Left lobe of liver (tissue), 2 donors: Measurements from ENCODE around the gene SNX15. TPM values are rescaled to one million over a fixed set of nuclear protein-coding genes. Genes with fewer than 3 reads are reported as not detected.
A peak's percentile ranks its signal among the peaks of the same experiment; 100 is the strongest.
"Not testable (repeated sequence)": the region's sequence is repeated elsewhere in the genome, so short reads cannot be mapped to it uniquely, and the experiment has no call there.

Experiments
- ATAC-seq: fragments of 200-7000 bp; cut with Tn5 transposase; one replicate; pipeline ENCODE4 v1.9.1; 2020; ENCODE audit warnings: mild to moderate bottlenecking, moderate library complexity
- DNase-seq: peaks from one replicate; pipeline ENCODE4 v3.0.0-alpha.2; 2020; ENCODE audit warnings: low spot score
- total RNA-seq: library from RNA; stranded (reverse); gene quantifications from one replicate; pipeline ENCODE4 v1.2.1, GENCODE V29; 2021
- donor health status: DM: no; HTN: no; CAD: no; lungs with moderate emphysema.
- donor health status: DM: no; HTN: yes; CAD: no.

SNX15 gene
- total RNA-seq, 1 donor from 2014 or later = 8.8 TPM

DNA sequence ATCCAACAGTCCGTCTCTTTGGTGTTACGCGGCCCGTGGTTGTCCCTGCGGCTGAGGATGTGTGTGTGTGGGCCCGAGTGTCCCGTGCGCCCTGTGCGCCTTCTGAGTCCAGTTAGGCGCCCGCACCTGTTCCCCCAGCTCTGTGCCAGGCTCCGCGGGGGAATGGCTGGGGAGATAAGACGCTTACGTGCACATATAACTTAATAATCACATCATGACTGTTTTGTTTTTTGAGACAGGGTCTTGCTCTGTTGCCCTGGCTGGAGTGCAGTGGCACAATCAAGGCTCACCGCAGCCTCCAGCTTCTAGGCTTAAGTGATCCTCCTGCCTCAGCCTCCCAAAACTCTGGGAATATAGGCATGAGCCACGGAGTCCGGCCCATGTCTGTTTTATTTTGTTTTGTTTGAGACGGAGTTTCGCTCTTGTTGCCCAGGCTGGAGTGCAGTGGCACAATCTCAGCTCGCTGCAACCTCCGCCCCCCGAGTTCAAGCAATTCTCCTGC, 12.5 kb upstream of the SNX15 start:
- DNase-seq (no peak), ATAC-seq (peak; percentile 22)

DNA sequence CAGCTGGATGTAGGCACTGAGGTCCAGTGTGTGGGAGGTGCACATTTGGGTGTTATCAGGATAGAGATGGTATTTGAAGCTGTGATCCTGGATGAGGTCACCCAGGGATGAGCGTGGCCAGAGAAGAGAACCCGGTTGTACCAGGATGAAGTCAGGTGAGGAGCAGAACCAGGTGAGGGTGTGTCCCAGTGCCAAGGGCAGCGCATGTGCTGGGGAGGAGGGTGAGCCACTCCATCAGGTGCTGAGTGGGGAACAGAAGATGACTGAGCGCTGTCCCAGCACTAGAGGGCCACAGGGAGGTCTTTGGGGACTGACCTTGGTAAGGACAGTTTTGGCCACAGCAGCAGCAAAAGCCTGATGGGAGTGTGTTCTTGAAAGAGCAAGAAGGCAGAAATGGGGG, 10.5 kb upstream of the SNX15 start:
- ATAC-seq (no peak), DNase-seq (no peak)

DNA sequence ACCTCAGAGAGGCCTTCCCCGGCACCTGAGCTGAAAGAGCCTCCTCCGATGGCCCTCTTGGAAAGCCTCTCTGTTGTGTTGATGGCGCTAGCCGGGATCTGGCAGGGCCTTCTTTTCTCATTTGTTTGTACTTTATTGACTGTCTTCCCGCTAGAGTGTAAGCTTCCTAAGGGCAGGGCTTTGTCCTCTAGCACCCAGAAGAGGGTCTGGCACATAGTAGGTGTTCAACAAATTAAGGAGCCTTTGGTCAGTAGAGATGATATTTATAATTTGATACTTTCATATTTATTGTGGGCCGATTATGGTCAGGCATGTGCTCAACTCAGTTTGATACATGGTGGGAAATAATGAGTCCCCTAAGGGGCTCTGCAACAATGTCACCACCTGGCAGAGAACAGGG, 9.3 kb upstream of the SNX15 start:
- DNase-seq = no peak
- no peak for ATAC-seq

DNA sequence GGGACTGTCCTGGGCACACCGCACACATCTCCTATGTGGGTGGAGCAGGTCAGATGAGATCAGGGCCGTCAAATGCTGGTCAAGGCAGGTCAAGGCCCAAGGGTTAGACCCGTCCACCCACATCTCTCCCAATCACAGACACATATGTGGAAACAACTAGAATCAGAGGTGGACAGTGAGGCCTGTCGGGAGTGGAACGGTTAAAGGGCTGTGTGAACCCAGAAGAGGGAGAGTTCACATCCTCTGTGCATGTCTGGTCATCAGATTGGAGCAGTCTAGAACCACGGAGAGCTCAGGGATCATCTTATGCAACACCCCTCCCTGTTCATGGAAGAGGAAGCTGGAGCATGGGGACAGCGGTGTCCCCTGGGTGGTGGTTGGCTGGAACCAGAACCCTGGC, 7.4 kb upstream of the SNX15 start:
- peak; percentile 42 for ATAC-seq

DNA sequence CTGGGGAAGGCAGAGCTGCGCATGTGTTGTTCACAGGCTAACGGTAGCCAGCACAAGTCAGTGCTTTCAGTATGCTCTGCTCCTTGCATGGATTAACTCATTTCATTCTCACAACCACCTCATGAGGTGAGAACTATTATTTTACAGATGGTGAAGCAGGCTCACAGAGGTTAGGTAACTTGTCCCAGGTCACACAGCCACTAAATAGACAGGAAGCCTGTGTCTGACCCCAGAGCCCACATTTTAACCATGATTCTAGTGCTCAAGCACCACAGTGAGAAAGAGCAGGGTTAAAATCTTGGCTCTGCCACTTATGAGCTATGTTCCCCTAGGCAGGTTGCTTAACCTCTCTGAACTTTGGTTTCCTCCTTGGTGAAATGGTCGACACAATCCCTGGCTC, 6.2 kb upstream of the SNX15 start:
- ATAC-seq (no peak), DNase-seq (no peak)

More for the DNA sequence above, 7.4 kb upstream of the SNX15 start:
- no peak for DNase-seq

DNA sequence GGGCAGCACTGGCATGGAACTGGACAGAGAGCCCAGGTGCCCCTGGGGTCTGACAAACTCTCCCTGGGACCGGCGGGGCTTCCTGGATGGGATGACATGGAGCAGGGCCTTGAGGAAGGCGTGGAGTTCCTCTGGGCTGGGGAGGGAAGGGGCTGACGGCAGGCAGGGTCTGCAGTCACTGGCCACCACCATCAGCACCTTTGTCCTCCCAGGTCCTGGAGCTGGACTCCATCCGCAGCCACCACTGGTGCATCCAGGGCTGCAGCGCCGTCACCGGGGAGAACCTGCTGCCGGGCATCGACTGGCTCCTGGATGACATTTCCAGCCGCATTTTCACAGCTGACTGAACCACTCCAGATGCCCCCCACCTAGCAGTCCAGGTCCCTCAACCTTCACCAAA, 5.7 kb upstream of the SNX15 start:
- ATAC-seq (no peak), DNase-seq (no peak)

DNA sequence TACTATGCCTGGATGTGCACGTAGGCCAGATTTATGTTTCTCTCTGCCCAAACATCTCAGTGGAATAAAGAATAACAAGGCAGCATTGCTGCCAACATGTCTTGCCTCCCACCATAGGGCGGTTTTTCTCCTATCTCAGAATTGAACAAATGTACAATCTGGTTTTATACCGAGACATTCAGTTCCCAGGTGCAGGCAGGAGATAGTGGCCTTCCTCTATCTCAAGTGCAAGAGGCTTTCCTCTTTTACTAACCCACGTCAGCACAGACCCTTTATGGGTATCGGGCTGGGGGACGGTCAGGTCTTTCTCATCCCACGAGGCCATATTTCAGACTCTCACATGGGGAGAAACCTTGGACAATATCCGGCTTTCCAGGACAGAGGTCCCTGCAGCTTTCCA, 3.7 kb upstream of the SNX15 start:
- not testable (repeated sequence) for ATAC-seq, DNase-seq

DNA sequence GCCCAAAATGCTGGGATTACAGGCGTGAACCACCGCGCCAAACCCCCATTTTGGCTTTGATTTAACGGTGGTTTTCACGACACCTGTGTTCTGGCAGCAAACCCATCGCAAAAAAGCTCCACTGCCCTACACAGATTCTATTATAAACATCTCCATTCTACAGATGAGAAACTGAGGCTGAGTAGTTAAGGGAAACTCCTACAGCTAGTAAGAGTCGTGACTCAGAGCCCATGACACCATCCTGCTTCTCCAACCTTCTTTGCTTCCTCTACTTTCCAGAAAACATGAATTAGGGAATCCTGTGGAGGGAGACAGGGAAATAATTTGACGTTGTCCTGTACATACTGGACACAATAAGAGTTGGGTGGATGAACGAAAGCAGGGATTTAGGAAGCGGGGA, 429 bp upstream of the SNX15 start:
- ATAC-seq (no peak), DNase-seq (no peak)

DNA sequence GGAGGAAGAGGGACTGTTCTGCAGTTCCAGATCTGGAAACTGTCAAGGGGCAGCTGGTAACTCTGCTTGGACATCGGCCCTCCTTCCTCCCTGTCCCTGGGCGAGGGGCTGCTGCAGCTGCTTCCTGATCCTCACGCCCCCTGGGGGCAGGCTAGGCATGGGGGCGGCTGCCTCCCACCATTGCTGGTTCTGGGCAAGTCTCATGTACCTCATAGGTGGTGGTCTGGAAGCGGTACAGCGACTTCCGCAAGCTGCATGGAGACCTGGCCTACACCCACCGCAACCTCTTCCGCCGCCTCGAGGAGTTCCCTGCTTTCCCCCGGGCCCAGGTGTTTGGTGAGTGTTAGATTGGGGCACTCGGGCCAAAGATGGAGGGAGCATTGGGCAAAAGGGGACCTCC, 5.0 kb downstream of the SNX15 start:
- ATAC-seq (no peak), DNase-seq (no peak)

DNA sequence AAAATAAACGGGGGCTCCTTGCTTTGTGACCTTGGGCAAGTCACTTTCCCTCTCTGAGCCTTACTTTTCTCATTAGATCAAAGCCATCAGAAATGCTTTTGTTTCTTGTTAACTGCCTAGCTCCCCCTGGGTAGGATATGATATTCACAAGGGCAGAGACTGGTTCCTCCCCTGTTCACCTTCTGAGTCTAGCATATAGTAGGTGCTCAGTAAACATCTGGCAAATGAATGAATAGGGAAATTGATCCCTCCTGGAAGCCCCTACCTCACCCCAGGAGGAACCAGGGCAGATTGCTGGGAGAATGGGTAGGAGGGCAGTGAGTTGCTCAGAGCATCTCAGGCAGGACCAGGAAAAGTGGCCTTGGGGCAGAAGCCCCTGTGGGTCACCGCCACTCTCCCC, 7.2 kb downstream of the SNX15 start:
- ATAC-seq = no peak
- no peak for DNase-seq

DNA sequence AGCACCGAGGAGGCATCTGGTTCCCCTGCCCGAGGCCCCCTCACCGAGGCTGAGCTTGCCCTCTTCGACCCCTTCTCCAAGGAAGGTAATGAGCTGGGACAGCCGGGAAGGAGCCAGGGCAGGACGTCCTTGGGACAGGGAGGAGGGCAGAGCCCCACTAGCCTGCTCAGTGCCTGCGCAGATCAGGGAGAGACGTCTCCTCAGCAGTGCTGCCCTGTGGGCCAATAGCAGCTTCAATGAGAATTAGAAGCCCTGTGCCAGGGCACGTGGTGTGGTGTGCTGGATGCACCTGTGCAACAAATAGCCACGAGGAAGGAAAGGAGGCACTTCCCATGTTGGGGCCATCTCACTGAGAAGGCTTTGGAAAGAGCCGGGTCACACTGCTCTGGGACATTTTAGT, 8.3 kb downstream of the SNX15 start:
- ATAC-seq (no peak), DNase-seq (no peak)

DNA sequence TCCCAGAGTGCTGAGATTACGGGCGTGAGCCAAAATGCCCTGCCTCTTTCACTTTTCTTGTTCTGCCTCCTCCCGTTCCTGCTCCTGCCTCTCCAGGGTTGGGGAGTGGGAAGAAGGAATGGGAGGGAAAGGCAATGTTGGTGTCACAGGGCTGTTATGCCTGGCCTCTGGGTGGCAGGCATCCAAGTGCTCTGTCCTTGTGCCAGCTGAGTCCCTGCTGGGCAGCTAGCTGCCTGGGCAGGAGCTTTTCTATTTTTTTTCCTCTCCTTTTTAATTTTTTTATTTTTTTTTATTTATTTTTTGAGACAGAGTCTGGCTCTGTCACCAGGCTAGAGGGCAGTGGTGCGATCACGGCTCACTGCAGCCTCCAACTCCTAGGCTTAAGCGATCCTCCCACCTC, 9.7 kb downstream of the SNX15 start:
- DNase-seq (peak; percentile 83), ATAC-seq (no peak)

DNA sequence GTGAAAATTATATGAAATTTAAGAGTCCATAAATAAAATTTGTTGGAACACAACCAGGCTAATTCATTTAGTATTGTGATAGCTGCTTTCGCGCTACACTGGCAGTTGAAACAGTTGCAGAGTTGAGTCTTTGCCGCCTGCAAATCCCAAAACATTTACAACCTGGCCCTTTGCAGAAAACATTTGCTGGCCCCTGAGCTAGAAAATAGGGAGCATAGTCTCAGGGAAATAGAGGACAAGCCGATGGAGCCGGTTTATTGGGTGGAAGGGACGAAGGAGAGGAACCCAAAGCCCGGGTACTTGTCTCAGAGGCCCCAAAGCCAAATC, 13.2 kb downstream of the SNX15 start:
- ATAC-seq = no peak
- no peak for DNase-seq

DNA sequence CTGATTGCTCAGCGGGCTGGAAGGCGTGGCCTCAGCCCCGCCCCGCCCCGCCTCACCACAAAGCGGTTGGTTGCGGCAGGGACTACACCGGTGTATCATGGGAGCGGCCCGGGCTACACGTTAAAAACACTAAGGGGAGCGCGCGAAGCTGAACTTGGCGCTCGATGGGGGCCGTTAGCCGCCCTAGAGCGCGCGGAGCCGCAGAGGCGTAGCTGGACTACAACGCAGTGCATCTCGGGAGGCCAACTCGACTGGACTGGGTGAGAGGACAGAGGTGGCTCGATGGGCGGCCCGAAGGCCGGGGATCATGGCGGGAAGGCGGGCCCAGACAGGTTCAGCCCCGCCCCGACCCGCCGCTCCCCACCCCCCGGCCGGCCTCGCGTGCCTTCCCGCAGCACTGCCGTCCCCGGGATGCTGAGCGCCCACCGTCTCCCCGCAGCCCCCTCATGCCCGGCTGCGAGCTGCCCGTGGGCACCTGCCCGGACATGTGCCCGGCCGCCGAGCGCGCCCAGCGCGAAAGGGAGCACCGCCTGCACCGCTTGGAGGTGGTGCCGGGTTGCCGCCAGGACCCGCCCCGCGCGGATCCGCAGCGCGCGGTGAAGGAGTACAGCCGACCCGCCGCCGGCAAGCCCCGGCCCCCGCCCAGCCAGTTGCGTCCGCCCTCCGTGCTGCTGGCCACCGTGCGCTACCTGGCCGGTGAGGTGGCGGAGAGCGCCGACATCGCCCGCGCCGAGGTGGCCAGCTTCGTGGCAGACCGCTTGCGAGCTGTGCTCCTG, 13.8 kb downstream of the SNX15 start, which contains the start of gene SAC3D1:
TSS of gene SAC3D1 (plus strand) at position 364 of the 776 bp plus-strand sequence. CDS start at position 447, 83 bp downstream.
- ATAC-seq (peak; percentile 93), DNase-seq (peak; percentile 94)

DNA sequence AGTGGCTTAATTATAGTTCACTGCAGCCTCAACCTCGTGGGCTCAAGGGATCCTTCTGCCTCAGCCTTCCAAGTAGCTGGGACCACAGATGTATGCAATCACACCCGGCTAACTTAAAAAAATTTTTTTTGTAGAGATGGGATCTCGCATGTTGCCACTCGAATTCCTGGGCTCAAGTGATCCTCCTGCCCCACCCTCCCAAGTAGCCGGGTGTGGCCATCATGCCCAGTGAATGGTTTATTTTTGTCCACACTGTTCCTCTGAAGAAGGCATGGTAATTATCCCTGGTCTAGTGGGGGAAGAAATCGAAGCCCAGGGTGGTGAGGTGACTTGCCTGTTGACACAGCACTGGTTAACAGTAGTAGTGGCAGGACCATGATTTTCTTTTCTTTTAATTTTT, 15.7 kb downstream of the SNX15 start:
- DNase-seq = no peak
- ATAC-seq = no peak

DNA sequence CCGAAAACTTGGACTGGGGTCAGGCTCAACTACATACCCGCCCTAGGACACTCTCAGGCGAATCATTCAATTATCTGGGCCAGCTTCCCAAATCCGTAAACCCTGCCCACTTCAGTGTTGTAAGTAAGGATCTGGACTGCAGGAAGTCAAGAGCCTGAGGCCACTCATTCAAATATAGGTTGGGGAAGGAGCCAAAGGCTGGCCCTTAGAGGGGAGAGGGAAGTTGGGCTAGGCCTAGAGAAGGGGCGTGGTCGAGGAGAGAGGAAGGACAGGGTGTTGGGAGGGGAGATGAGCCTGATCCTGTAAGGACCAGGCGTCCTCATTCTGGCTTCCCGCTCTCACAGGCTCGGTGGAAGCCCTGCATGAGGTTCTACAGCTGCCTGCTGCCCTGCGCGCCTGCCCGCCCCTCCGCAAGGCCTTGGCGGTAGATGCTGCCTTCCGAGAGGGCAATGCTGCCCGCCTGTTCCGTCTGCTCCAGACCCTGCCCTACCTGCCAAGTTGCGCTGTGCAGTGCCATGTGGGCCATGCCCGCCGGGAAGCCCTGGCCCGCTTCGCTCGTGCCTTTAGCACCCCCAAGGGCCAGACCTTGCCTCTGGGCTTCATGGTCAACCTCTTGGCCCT, 16.8 kb downstream of the SNX15 start:
- no peak for DNase-seq
- ATAC-seq = no peak

DNA sequence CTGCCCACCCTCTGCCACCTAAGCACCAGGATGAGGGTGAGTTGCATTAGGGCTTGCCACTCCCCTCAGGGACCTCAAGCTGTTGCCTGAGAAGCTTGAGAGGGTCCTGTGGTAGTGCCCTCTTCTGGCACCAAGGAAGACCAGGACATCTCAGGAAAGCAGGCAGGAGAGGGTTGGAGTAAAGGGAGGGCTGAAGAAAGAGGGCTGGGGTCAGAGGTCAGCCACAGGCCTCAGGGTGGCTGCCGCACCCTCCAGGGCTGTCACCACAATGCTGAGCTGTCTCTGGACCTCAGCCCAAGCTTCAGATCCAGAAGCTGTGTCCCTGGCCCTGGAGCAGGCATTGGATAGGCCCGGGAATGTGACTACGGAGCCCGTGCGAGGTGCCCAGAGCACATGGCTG, 17.8 kb downstream of the SNX15 start:
- DNase-seq = no peak
- no peak for ATAC-seq

DNA sequence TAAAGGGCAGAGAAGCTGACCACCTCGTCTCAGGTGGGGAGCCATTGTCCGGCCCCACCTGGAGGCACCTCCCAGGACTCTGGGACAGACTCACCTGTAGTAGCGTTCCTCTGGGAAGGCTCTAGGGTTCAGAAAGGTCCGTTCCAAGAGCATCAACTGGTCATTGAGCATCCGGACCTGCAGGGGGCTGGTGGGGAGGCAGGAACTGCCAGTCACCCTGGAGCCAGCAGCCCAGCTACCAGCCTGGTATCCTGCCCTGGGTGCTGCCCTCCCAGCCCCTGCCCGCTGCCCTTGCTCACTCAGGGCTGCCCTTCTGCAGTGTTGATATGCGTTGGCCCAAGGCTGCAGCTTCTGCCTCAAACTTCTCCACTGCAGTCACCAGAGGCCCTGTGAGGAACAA, 18.5 kb downstream of the SNX15 start:
- ATAC-seq (no peak), DNase-seq (no peak)

DNA sequence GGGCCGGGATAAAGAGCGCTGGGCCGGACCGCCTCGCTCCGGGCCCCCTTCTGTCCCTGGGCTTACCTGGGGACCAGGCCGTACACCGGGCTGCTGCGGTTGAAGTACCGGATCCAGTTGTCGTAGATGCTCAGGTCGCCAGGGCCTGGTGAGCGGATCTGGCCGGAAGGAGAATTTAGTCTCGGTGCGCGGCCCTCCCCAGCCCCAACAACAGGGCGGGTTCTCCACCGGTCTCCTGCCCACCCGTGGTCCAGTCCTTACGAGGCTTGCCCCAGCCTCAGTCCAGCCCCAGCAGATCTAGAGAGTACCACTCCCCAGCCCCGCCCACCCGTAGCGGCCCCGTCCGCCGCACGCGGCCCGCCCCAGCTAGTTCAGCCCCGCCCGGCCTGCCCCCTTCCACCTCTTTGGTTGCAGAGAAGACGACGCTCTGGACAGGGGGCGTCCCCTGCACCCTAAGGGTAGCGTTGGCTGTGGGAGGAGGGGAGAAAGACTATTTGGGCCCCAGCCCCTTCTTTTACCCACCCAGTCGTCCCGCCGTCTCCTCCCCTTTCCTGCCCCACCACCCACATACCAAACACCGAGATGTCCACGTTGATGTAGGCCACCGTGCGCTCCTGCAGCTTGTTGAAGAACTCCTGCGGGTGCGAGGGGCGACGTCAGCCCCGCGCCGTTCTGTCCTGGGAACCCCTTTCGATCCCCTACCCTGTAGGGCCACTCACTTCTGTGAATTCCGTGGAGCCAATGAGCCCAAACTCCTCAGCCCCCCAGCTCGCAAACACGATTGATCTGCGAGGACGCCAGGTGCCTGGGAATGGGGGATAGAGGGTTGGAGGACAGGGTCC, 20.6 kb downstream of the SNX15 start:
- no peak for DNase-seq
- ATAC-seq = peak; percentile 26

DNA sequence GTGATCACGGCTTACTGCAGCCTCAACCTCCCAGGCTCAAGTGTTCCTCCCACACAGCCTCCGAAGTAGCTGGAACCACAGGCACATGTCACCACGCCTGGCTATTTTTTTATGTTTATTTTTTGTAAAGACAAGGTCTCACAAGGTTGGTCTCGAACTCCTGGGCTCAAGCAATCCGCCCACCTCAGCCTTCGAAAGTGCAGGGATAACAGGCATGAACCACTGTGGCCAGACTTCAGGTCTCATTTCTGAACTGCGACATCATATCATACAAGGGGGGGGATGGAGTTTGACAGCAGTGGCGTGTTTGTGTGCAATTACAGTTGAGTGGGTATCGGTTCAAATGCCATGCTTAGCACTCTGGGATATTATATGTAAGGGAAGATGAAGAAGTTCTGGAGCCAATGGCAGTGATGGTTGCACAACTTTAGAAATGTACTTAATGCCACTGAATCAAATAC, 24.2 kb downstream of the SNX15 start:
- DNase-seq = no peak
- no peak for ATAC-seq

DNA sequence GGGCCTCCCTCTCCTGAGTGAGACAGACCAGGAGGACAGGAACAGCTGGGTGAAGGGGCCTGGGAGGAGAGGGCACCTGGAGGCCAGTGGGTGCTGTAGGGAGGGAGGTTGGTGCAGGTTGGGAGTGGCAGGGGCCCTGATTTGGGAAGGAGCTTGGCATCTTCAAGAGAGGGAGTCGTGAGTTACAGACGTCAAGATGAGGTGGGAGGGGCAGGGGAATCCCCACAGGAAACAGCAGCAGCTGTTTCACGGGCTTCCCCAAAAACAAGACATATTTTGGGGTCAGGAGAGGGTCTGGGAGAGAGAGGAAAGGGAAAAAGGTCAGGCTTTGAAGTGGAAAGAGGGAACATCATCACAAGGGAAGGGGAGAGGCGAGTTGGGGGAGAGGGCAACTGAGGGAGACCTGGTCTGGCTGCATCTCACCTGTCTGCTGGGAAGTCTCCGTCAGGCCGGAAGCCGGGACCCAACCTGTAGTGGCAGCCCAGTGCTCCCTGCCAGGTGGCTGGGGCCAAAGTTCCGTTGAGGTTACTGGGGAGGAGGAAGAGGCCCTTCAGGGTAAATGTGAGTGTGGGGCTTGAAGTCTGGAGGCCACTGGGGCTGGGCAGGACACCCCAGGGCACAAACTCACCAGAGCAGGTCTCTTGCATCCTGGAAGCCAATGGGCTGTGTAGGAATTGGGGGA, 26.7 kb downstream of the SNX15 start:
- ATAC-seq (no peak), DNase-seq (no peak)
